GM19397 (cell line): ENCODE results near the gene ITGB5.

Source experiments
- ATAC-seq: cut with Tn5 transposase; IDR thresholded peaks from one replicate; pipeline ENCODE4 v1.9.1; 2021; ENCODE audit warnings: mild to moderate bottlenecking, moderate library complexity; ENCODE audit not compliant: unreplicated experiment

Gene ITGB5

GRCh38 chr3:124773351-124774326 is 113.5 kb downstream of the ITGB5 start:
- no peak for ATAC-seq

- no peak for ATAC-seq
Observed at GRCh38 chr3:124772081-124772831, 114.9 kb downstream of the ITGB5 start.

GRCh38 chr3:124771083-124771445 is 116.1 kb downstream of the ITGB5 start:
- no peak for ATAC-seq

GRCh38 chr3:124770336-124771082 is 116.7 kb downstream of the ITGB5 start:
- ATAC-seq: no peak

GRCh38 chr3:124769462-124769861 is 117.7 kb downstream of the ITGB5 start:
- ATAC-seq: no peak

- ATAC-seq: no peak
Observed at GRCh38 chr3:124768812-124769211, 118.4 kb downstream of the ITGB5 start.

GRCh38 chr3:124767691-124768090 is 119.5 kb downstream of the ITGB5 start:
- ATAC-seq: no peak

- no peak for ATAC-seq
Observed at GRCh38 chr3:124767264-124767663, 119.9 kb downstream of the ITGB5 start.

- ATAC-seq: no peak
Observed at GRCh38 chr3:124766113-124767095, 120.8 kb downstream of the ITGB5 start.

GRCh38 chr3:124765197-124765840 is 121.8 kb downstream of the ITGB5 start:
- ATAC-seq: no peak

GRCh38 chr3:124764746-124765145 is 122.4 kb downstream of the ITGB5 start:
- no peak for ATAC-seq

- ATAC-seq: no peak
Observed at GRCh38 chr3:124763644-124764358, 123.4 kb downstream of the ITGB5 start.

GRCh38 chr3:124763206-124763605 is 124.0 kb downstream of the ITGB5 start:
- no peak for ATAC-seq

GRCh38 chr3:124762661-124763011 is 124.5 kb downstream of the ITGB5 start:
- no peak for ATAC-seq

- ATAC-seq: no peak
Observed at GRCh38 chr3:124761935-124762660, 125.1 kb downstream of the ITGB5 start.

GRCh38 chr3:124761250-124761796 is 125.8 kb downstream of the ITGB5 start:
- no peak for ATAC-seq

GRCh38 chr3:124760601-124761000 is 126.6 kb downstream of the ITGB5 start:
- no peak for ATAC-seq
